Activated naive CD4-positive, alpha-beta T cell treated with anti-CD3 and anti-CD28 coated beads for 36 hours (primary cell): ENCODE results near the gene ADRB2. TPM values are rescaled to one million over a fixed set of nuclear protein-coding genes. Genes with fewer than 3 reads are reported as not detected.

Source experiments
- CTCF ChIA-PET: fragments of 350-600 bp; sonication (Branson Sonifier 250); formaldehyde crosslinking; loops from one replicate; lab custom pipeline; 2021; ENCODE audit warnings: antibody characterized with exemption; lab: Charles Lee
- DNase-seq: peaks from one replicate; pipeline ENCODE4 v3.0.0-alpha.2; 2020
- H3K27ac Mint-ChIP-seq: one replicate; pipeline ENCODE4 v1.8.0; 2021; ENCODE audit warnings: mild to moderate bottlenecking, mixed read lengths
- H3K27me3 Mint-ChIP-seq: one replicate; pipeline ENCODE4 v1.8.0; 2021; ENCODE audit warnings: low read depth, mixed read lengths
- H3K36me3 Mint-ChIP-seq: one replicate; pipeline ENCODE4 v1.8.0; 2021; ENCODE audit warnings: low read depth, mixed read lengths
- H3K4me1 Mint-ChIP-seq: one replicate; pipeline ENCODE4 v1.8.0; 2021; ENCODE audit warnings: low read depth, mixed read lengths
- H3K4me3 Mint-ChIP-seq: one replicate; pipeline ENCODE4 v1.8.0; 2021; ENCODE audit warnings: mild to moderate bottlenecking, moderate library complexity, mixed read lengths
- H3K9me3 Mint-ChIP-seq: one replicate; pipeline ENCODE4 v1.8.0; 2021; ENCODE audit warnings: mixed read lengths
- intact Hi-C: fragments of 100-400 bp; cut with micrococcal nuclease; formaldehyde crosslinking; loops from one replicate; pipeline ENCODE4 v1.15.1; 2023
- total RNA-seq, 2 experiments: library from RNA; stranded (reverse); gene quantifications; one replicate each; pipeline ENCODE4 v1.2.3, GENCODE V29; 2021

Gene ADRB2
- total RNA-seq, 2 experiments from 2014 or later, result 0.21 to 0.32 TPM

GRCh38 chr5:148833925-148834324 lies 7.5 kb downstream of the ADRB2 start:
- intact Hi-C loops, result no loop called here
- H3K4me1 Mint-ChIP-seq, result no peaks in the 10 kb centered on the region
- H3K4me3 Mint-ChIP-seq, result no peak overlapping the region
- H3K27me3 Mint-ChIP-seq, result peaks cover 3% of the 10 kb centered on the region
- no peaks in the 10 kb centered on the region for H3K9me3 Mint-ChIP-seq
- DNase-seq, result no peak
- CTCF ChIA-PET, result no interaction called here
- no peak overlapping the region for H3K27ac Mint-ChIP-seq
- H3K36me3 Mint-ChIP-seq, result no peaks in the 10 kb centered on the region

GRCh38 chr5:148834689-148835088 lies 8.3 kb downstream of the ADRB2 start:
- Mint-ChIP-seq H3K27ac (no peak overlapping the region), H3K4me3 (no peak overlapping the region), H3K36me3 (no peaks in the 10 kb centered on the region), H3K27me3 (peaks cover 3% of the 10 kb centered on the region), H3K4me1 (no peaks in the 10 kb centered on the region), H3K9me3 (no peaks in the 10 kb centered on the region)
- peak; percentile 22 for DNase-seq
- CTCF ChIA-PET, result no interaction called here
- intact Hi-C loops, result no loop called here

- Mint-ChIP-seq H3K27me3 (peaks cover 3% of the 10 kb centered on the region), H3K4me3 (no peak overlapping the region), H3K9me3 (no peaks in the 10 kb centered on the region), H3K27ac (no peak overlapping the region), H3K36me3 (no peaks in the 10 kb centered on the region), H3K4me1 (no peaks in the 10 kb centered on the region)
- intact Hi-C loops, result no loop called here
- CTCF ChIA-PET, result interaction anchor here (0.9 to 1.7 kb wide), 2 partner anchors 13 to 96 kb away, joined by 3 to 4 read pairs; no protein-coding TSS in a partner anchor
- DNase-seq, result no peak
Observed at GRCh38 chr5:148836272-148837250, 10.2 kb downstream of the ADRB2 start.

- CTCF ChIA-PET, result interaction anchor here (0.9 to 1.7 kb wide), 2 partner anchors 12 to 96 kb away, joined by 3 to 4 read pairs; no protein-coding TSS in a partner anchor
- H3K9me3 Mint-ChIP-seq, result no peaks in the 10 kb centered on the region
- DNase-seq, result no peak
- intact Hi-C loops, result no loop called here
- no peaks in the 10 kb centered on the region for H3K36me3 Mint-ChIP-seq
- no peak overlapping the region for H3K4me3 Mint-ChIP-seq
- no peaks in the 10 kb centered on the region for H3K4me1 Mint-ChIP-seq
- H3K27ac Mint-ChIP-seq, result no peak overlapping the region
- peaks cover 2% of the 10 kb centered on the region for H3K27me3 Mint-ChIP-seq
Observed at GRCh38 chr5:148837383-148837782, 11.0 kb downstream of the ADRB2 start.

- CTCF ChIA-PET, result interaction anchor here (0.6 to 1.7 kb wide), 3 partner anchors 18 to 161 kb away, joined by 3 to 6 read pairs (median 4); no protein-coding TSS in a partner anchor
- intact Hi-C loops, result no loop called here
- H3K9me3 Mint-ChIP-seq, result no peaks in the 10 kb centered on the region
- no peaks in the 10 kb centered on the region for H3K27me3 Mint-ChIP-seq
- H3K4me1 Mint-ChIP-seq, result no peaks in the 10 kb centered on the region
- no peak overlapping the region for H3K27ac Mint-ChIP-seq
- H3K36me3 Mint-ChIP-seq, result no peaks in the 10 kb centered on the region
- DNase-seq, result no peak
- no peak overlapping the region for H3K4me3 Mint-ChIP-seq
Observed at GRCh38 chr5:148838357-148838756, 11.9 kb downstream of the ADRB2 start.

GRCh38 chr5:148839960-148840359 lies 13.5 kb downstream of the ADRB2 start:
- intact Hi-C loops, result no loop called here
- Mint-ChIP-seq H3K4me1 (no peaks in the 10 kb centered on the region), H3K4me3 (no peak overlapping the region), H3K27ac (no peak overlapping the region), H3K36me3 (no peaks in the 10 kb centered on the region), H3K9me3 (no peaks in the 10 kb centered on the region), H3K27me3 (no peaks in the 10 kb centered on the region)
- CTCF ChIA-PET, result no interaction called here
- DNase-seq, result no peak

- Mint-ChIP-seq H3K36me3 (no peaks in the 10 kb centered on the region), H3K27me3 (no peaks in the 10 kb centered on the region), H3K4me3 (no peak overlapping the region), H3K9me3 (no peaks in the 10 kb centered on the region), H3K27ac (no peak overlapping the region), H3K4me1 (no peaks in the 10 kb centered on the region)
- CTCF ChIA-PET, result no interaction called here
- intact Hi-C loops, result no loop called here
- no peak for DNase-seq
Observed at GRCh38 chr5:148840531-148840930, 14.1 kb downstream of the ADRB2 start.

- Mint-ChIP-seq H3K27ac (no peak overlapping the region), H3K9me3 (no peaks in the 10 kb centered on the region), H3K36me3 (no peaks in the 10 kb centered on the region), H3K4me1 (no peaks in the 10 kb centered on the region), H3K4me3 (no peak overlapping the region), H3K27me3 (no peaks in the 10 kb centered on the region)
- DNase-seq, result no peak
- intact Hi-C loops, result no loop called here
- CTCF ChIA-PET, result interaction anchor here (1.1 kb wide), 1 partner anchor 116 kb away, joined by 4 read pairs; no protein-coding TSS in a partner anchor
Observed at GRCh38 chr5:148841519-148841918, 15.1 kb downstream of the ADRB2 start.

GRCh38 chr5:148842161-148842560 lies 15.8 kb downstream of the ADRB2 start:
- no peaks in the 10 kb centered on the region for H3K4me1 Mint-ChIP-seq
- no peaks in the 10 kb centered on the region for H3K9me3 Mint-ChIP-seq
- CTCF ChIA-PET, result interaction anchor here (1.1 kb wide), 1 partner anchor 115 kb away, joined by 4 read pairs; no protein-coding TSS in a partner anchor
- H3K27ac Mint-ChIP-seq, result no peak overlapping the region
- DNase-seq, result no peak
- H3K27me3 Mint-ChIP-seq, result no peaks in the 10 kb centered on the region
- no peaks in the 10 kb centered on the region for H3K36me3 Mint-ChIP-seq
- intact Hi-C loops, result no loop called here
- no peak overlapping the region for H3K4me3 Mint-ChIP-seq

- Mint-ChIP-seq H3K9me3 (no peaks in the 10 kb centered on the region), H3K36me3 (no peaks in the 10 kb centered on the region), H3K27me3 (no peaks in the 10 kb centered on the region), H3K27ac (no peak overlapping the region), H3K4me3 (no peak overlapping the region), H3K4me1 (peaks cover 8% of the 10 kb centered on the region)
- intact Hi-C loops, result no loop called here
- CTCF ChIA-PET, result no interaction called here
- DNase-seq, result no peak
Observed at GRCh38 chr5:148843510-148844318, 17.3 kb downstream of the ADRB2 start.

- Mint-ChIP-seq H3K9me3 (no peaks in the 10 kb centered on the region), H3K4me3 (no peak overlapping the region), H3K27me3 (no peaks in the 10 kb centered on the region), H3K36me3 (no peaks in the 10 kb centered on the region), H3K4me1 (peaks cover 16% of the 10 kb centered on the region), H3K27ac (no peak overlapping the region)
- DNase-seq, result no peak
- CTCF ChIA-PET, result no interaction called here
- intact Hi-C loops, result no loop called here
Observed at GRCh38 chr5:148844433-148845280, 18.2 kb downstream of the ADRB2 start.
